Activated naive CD4-positive, alpha-beta T cell treated with anti-CD3 and anti-CD28 coated beads for 36 hours (primary cell): ENCODE measurements around the gene PICALM. TPM values are rescaled to one million over a fixed set of nuclear protein-coding genes. Genes with fewer than 3 reads are reported as not detected.
"Not testable (repeated sequence)": the region's sequence is repeated elsewhere in the genome, so short reads cannot be mapped to it uniquely, and the experiment has no call there.

ENCODE experiments used
- CTCF ChIA-PET: fragments of 350-600 bp; sonication (Branson Sonifier 250); formaldehyde crosslinking; loops from one replicate; lab custom pipeline; 2021; ENCODE audit warnings: antibody characterized with exemption; lab: Charles Lee
- DNase-seq: peaks from one replicate; pipeline ENCODE4 v3.0.0-alpha.2; 2020
- H3K27ac Mint-ChIP-seq: one replicate; pipeline ENCODE4 v1.8.0; 2021; ENCODE audit warnings: mild to moderate bottlenecking, mixed read lengths
- H3K27me3 Mint-ChIP-seq: one replicate; pipeline ENCODE4 v1.8.0; 2021; ENCODE audit warnings: low read depth, mixed read lengths
- H3K36me3 Mint-ChIP-seq: one replicate; pipeline ENCODE4 v1.8.0; 2021; ENCODE audit warnings: low read depth, mixed read lengths
- H3K4me1 Mint-ChIP-seq: one replicate; pipeline ENCODE4 v1.8.0; 2021; ENCODE audit warnings: low read depth, mixed read lengths
- H3K4me3 Mint-ChIP-seq: one replicate; pipeline ENCODE4 v1.8.0; 2021; ENCODE audit warnings: mild to moderate bottlenecking, moderate library complexity, mixed read lengths
- H3K9me3 Mint-ChIP-seq: one replicate; pipeline ENCODE4 v1.8.0; 2021; ENCODE audit warnings: mixed read lengths
- intact Hi-C: fragments of 100-400 bp; cut with micrococcal nuclease; formaldehyde crosslinking; loops from one replicate; pipeline ENCODE4 v1.15.1; 2023
- total RNA-seq, 2 experiments: library from RNA; stranded (reverse); gene quantifications; one replicate each; pipeline ENCODE4 v1.2.3, GENCODE V29; 2021

The PICALM gene
- total RNA-seq, 2 experiments from 2014 or later = 38.6 to 42.3 TPM

- H3K4me3 Mint-ChIP-seq, DNase-seq, H3K4me1 Mint-ChIP-seq, H3K27ac Mint-ChIP-seq, H3K9me3 Mint-ChIP-seq, H3K36me3 Mint-ChIP-seq, intact Hi-C loops: not testable (repeated sequence)
- H3K27me3 Mint-ChIP-seq = peaks cover 30% of the 10 kb centered on the region
- CTCF ChIA-PET = interaction anchor here (0.6 kb wide), 1 partner anchor 452 kb away, joined by 3 read pairs; no protein-coding TSS in a partner anchor
These were observed 142.2 kb downstream of the PICALM start for GRCh38 chr11:85926653-85927214.

GRCh38 chr11:85923455-85923854, 145.4 kb downstream of the PICALM start:
- Mint-ChIP-seq H3K27ac (no peak overlapping the region), H3K9me3 (peaks cover 8% of the 10 kb centered on the region), H3K4me1 (peaks cover 7% of the 10 kb centered on the region), H3K4me3 (no peak overlapping the region), H3K27me3 (peaks cover 24% of the 10 kb centered on the region), H3K36me3 (no peaks in the 10 kb centered on the region)
- no peak for DNase-seq
- intact Hi-C loops = no loop called here
- CTCF ChIA-PET = no interaction called here

GRCh38 chr11:85922367-85922766, 146.5 kb downstream of the PICALM start:
- Mint-ChIP-seq H3K27ac (no peak overlapping the region), H3K4me3 (no peak overlapping the region), H3K4me1 (peaks cover 7% of the 10 kb centered on the region), H3K9me3 (peaks cover 8% of the 10 kb centered on the region), H3K27me3 (peaks cover 22% of the 10 kb centered on the region), H3K36me3 (no peaks in the 10 kb centered on the region)
- DNase-seq = no peak
- CTCF ChIA-PET = no interaction called here
- intact Hi-C loops = no loop called here

GRCh38 chr11:85918910-85919794, 149.7 kb downstream of the PICALM start:
- CTCF ChIA-PET = interaction anchor here (0.6 kb wide), 1 partner anchor 44 kb away, joined by 3 read pairs; no protein-coding TSS in a partner anchor
- Mint-ChIP-seq H3K4me3 (no peak overlapping the region), H3K9me3 (peaks cover 8% of the 10 kb centered on the region), H3K27me3 (peaks cover 6% of the 10 kb centered on the region), H3K4me1 (peaks cover 7% of the 10 kb centered on the region), H3K36me3 (no peaks in the 10 kb centered on the region), H3K27ac (no peak overlapping the region)
- no peak for DNase-seq
- intact Hi-C loops = no loop called here

DNA sequence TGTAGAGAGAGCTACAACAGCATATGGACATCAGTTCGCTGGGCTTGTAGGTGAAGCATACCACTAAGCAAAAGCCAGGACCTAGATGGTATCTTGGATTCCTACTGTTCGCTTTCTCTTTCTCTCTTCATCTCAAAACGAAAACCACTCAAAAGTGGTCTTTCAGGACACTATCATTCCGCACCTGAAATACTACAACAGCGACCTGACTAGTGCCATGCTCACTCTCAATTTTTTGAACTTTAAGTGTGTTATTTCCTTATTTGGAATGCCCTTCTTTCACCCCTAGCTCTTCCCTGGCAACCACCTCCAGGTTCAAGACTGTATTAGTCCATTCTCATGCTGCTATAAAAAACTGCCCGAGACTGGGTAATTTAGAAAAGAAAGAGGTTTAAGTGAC, 154.5 kb downstream of the PICALM start:
- Mint-ChIP-seq H3K27me3 (no peaks in the 10 kb centered on the region), H3K4me1 (no peaks in the 10 kb centered on the region), H3K36me3 (no peaks in the 10 kb centered on the region), H3K27ac (no peak overlapping the region), H3K9me3 (no peaks in the 10 kb centered on the region), H3K4me3 (no peak overlapping the region)
- no peak for DNase-seq
- CTCF ChIA-PET = no interaction called here
- intact Hi-C loops = no loop called here

DNA sequence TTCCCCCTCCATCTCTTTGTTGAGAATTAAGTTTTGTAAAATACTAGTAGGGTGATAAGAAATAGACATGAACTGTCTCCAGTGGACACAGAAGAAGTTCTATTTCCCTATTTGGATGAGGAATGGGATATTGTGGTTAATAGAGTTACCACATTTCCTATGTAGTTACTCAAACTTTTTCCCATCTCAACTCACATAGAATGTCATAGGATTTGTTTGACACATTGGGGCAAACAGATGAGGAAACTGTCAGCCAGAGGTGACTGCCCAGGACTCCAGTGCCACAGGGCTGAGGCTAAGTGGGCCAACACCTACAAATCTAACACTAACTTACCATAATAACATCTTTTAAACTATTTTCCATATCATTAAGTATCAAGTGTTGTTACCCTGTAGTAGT, 155.4 kb downstream of the PICALM start:
- Mint-ChIP-seq H3K9me3 (no peaks in the 10 kb centered on the region), H3K36me3 (no peaks in the 10 kb centered on the region), H3K4me1 (no peaks in the 10 kb centered on the region), H3K4me3 (no peak overlapping the region), H3K27me3 (no peaks in the 10 kb centered on the region), H3K27ac (no peak overlapping the region)
- no peak for DNase-seq
- CTCF ChIA-PET = no interaction called here
- intact Hi-C loops = no loop called here

DNA sequence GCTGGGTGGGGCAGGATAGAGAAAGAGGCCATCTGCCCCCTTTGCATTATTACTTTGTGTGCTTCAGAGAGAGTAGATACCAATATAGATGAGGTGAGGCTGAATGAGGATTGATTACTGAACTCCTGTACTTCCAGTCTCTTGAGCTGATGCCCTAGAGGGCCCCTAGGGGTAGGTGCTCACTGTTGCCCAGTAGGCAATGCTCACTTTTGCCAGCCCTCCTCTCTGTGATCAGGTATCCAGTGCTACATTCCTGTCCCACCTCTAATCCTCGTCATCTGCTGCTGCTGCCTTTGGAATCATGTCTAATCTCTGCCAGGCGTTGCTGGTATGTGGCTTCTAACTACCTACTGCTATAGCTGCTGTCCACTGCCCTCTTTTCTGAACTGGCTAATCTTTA, 156.5 kb downstream of the PICALM start:
- H3K9me3 Mint-ChIP-seq = no peaks in the 10 kb centered on the region
- no peak overlapping the region for H3K27ac Mint-ChIP-seq

More for the DNA sequence above, 156.5 kb downstream of the PICALM start:
- no peaks in the 10 kb centered on the region for H3K4me1 Mint-ChIP-seq
- no peak overlapping the region for H3K4me3 Mint-ChIP-seq
- CTCF ChIA-PET = no interaction called here
- intact Hi-C loops = no loop called here
- no peaks in the 10 kb centered on the region for H3K27me3 Mint-ChIP-seq
- no peak for DNase-seq
- H3K36me3 Mint-ChIP-seq = no peaks in the 10 kb centered on the region

Other genes starting within 250 kb of the PICALM start
- not detected for gene CCDC83, start 213.7 kb downstream of the PICALM start, total RNA-seq
- 10 to 100 TPM; 60.4 to 61.0 TPM for gene EED, start 175.7 kb upstream of the PICALM start, total RNA-seq
- 10 to 100 TPM; 40.4 to 41.9 TPM for gene HIKESHI, start 233.2 kb upstream of the PICALM start, total RNA-seq